Activated naive CD8-positive, alpha-beta T cell treated with anti-CD3 and anti-CD28 coated beads, Interleukin-2, amount 10 ng/mL, durations not matched to agents 7 days and 5 days (primary cell): ENCODE results near the gene FHL3. TPM values are rescaled to one million over a fixed set of nuclear protein-coding genes. Genes with fewer than 3 reads are reported as not detected.

ENCODE experiments used
- ATAC-seq: fragments of 150-1000 bp; cut with Tn5 transposase; one replicate; pipeline ENCODE4 v1.10.0; 2021; ENCODE audit warnings: low read depth, moderate library complexity
- POLR2A ChIA-PET: fragments of 350-600 bp; sonication (Branson Sonifier 250); formaldehyde crosslinking; loops from one replicate; lab custom pipeline; 2021; ENCODE audit warnings: antibody characterized with exemption; lab: Charles Lee
- DNase-seq: peaks from one replicate; pipeline ENCODE4 v3.0.0; 2021
- H3K27ac Mint-ChIP-seq: one replicate; pipeline ENCODE4 v1.8.0; 2022; ENCODE audit warnings: mild to moderate bottlenecking, mixed read lengths
- H3K27me3 Mint-ChIP-seq: one replicate; pipeline ENCODE4 v1.8.0; 2022; ENCODE audit warnings: mild to moderate bottlenecking, moderate library complexity, mixed read lengths
- H3K36me3 Mint-ChIP-seq: one replicate; pipeline ENCODE4 v1.8.0; 2021; ENCODE audit warnings: mild to moderate bottlenecking, mixed read lengths
- H3K4me1 Mint-ChIP-seq: one replicate; pipeline ENCODE4 v1.8.0; 2021; ENCODE audit warnings: mixed read lengths
- H3K4me3 Mint-ChIP-seq: one replicate; pipeline ENCODE4 v1.8.0; 2022; ENCODE audit warnings: mild to moderate bottlenecking, moderate library complexity, mixed read lengths
- H3K9me3 Mint-ChIP-seq: one replicate; pipeline ENCODE4 v1.8.0; 2021; ENCODE audit warnings: mixed read lengths
- total RNA-seq, 2 experiments: library from RNA; stranded (reverse); gene quantifications; one replicate each; pipeline ENCODE4 v1.2.3, GENCODE V29; 2021

Gene FHL3
- total RNA-seq, 2 experiments from 2014 or later = 14.6 to 14.7 TPM

DNA sequence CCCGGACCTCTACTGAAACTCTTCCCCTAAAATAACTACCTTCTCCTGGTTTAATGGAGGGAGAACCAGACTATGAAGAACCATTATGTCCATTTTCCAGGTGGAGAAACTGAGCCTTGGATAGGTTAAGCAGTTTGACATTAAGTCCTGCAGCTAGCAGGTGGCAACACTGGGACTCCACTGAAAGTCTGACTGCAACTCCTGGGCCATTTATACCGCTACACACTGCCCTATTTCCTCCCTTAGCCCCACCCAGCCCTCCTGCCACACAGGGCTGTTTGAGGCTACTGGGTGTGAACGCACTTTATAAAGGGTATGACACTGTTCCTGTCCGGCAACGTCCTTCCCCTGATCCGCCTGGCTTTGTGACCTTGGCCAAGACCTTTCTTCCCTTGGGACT lies 58.0 kb downstream of the FHL3 start:
- Mint-ChIP-seq H3K36me3 (peaks cover 4% of the 10 kb centered on the region), H3K27me3 (no peaks in the 10 kb centered on the region), H3K4me1 (peaks cover 15% of the 10 kb centered on the region), H3K9me3 (no peaks in the 10 kb centered on the region), H3K27ac (peak overlapping the region; percentile 100), H3K4me3 (peak overlapping the region; percentile 100)
- POLR2A ChIA-PET = interaction anchor here (0.9 to 1.2 kb wide), 4 partner anchors 22 to 139 kb away, joined by 3 to 6 read pairs (median 3); partner anchors contain the start of genes C1orf122 and YRDC
- DNase-seq (peak; percentile 25), ATAC-seq (no peak)

Other genes with a start within 250 kb of the FHL3 start
- gene EPHA10, start 240.4 kb downstream of the FHL3 start, total RNA-seq = not detected
- 1 to 10 TPM; 1.3 to 1.4 TPM for gene MANEAL, start 211.7 kb downstream of the FHL3 start, total RNA-seq
- gene C1orf122, start 197.7 kb downstream of the FHL3 start, total RNA-seq = 10 to 100 TPM; 15.4 to 18.0 TPM
- gene YRDC, start 197.3 kb downstream of the FHL3 start, total RNA-seq = 10 to 100 TPM; 13.3 to 14.1 TPM
- gene MTF1, start 145.9 kb downstream of the FHL3 start, total RNA-seq = 10 to 100 TPM; 21.7 to 28.2 TPM
- 10 to 100 TPM; 44.0 to 48.8 TPM for gene INPP5B, start 58.5 kb downstream of the FHL3 start, total RNA-seq
- 10 to 100 TPM; 67.8 to 70.9 TPM for gene SF3A3, start 15.5 kb downstream of the FHL3 start, total RNA-seq
- 10 to 100 TPM; 27.5 to 28.8 TPM for gene UTP11, start 7.2 kb upstream of the FHL3 start, total RNA-seq
- gene POU3F1, start 41.3 kb upstream of the FHL3 start, total RNA-seq = under 1 TPM; 0.83 to 0.88 TPM